Neural cell (in vitro differentiated cells): ENCODE data around the gene TIMM17A. TPM values are rescaled to one million over a fixed set of nuclear protein-coding genes. Genes with fewer than 3 reads are reported as not detected.

ENCODE experiments used
- H2AFZ ChIP-seq: fragments of 200-600, 300-800 bp; sonication (generic), shearing (Covaris generic); 2 replicates; pipeline ENCODE4 v1.6.0; 2014; ENCODE audit warnings: low read depth, mild to moderate bottlenecking, antibody characterized with exemption, low read length, moderate library complexity
- H3F3A ChIP-seq: fragments of 200-600 bp; shearing (Covaris generic); 2 replicates; pipeline ENCODE4 v1.6.1; 2016; ENCODE audit warnings: mild to moderate bottlenecking, moderate library complexity, mixed read lengths, antibody characterized with exemption, low read length; ENCODE audit not compliant: insufficient read depth, poor library complexity, severe bottlenecking
- H3K27ac ChIP-seq: fragments of 200-600, 300-800 bp; sonication (generic), shearing (Covaris generic); 2 replicates; pipeline ENCODE4 v1.5.1; 2014; ENCODE audit warnings: mild to moderate bottlenecking, low read length, moderate library complexity
- H3K27me3 ChIP-seq: fragments of 300-800, 200-600 bp; sonication (generic), shearing (Covaris generic); 2 replicates; pipeline ENCODE4 v1.6.0; 2014; ENCODE audit warnings: mild to moderate bottlenecking, low read depth, low read length, moderate library complexity; ENCODE audit not compliant: insufficient read depth
- H3K36me3 ChIP-seq: fragments of 300-800, 200-600 bp; sonication (generic), shearing (Covaris generic); 2 replicates; pipeline ENCODE4 v1.5.1; 2014; ENCODE audit warnings: mild to moderate bottlenecking, antibody characterized with exemption, low read length, moderate library complexity; ENCODE audit not compliant: insufficient read depth
- H3K4me2 ChIP-seq: fragments of 300-800, 200-600 bp; sonication (generic), shearing (Covaris generic); 2 replicates; pipeline ENCODE4 v1.6.0; 2014; ENCODE audit warnings: mild to moderate bottlenecking, low read length
- H3K4me3 ChIP-seq: fragments of 300-800, 200-600 bp; sonication (generic), shearing (Covaris generic); 2 replicates; pipeline ENCODE4 v1.5.1; 2014; ENCODE audit warnings: mild to moderate bottlenecking, low read length, moderate library complexity
- H3K79me2 ChIP-seq: fragments of 200-600 bp; shearing (Covaris generic); replicated peaks from 2 replicates; pipeline ENCODE4 v1.6.0; 2014; ENCODE audit warnings: mild to moderate bottlenecking, low read length, moderate library complexity; ENCODE audit not compliant: insufficient read depth
- H3K9ac ChIP-seq: fragments of 300-800, 200-600 bp; sonication (generic), shearing (Covaris generic); 2 replicates; pipeline ENCODE4 v1.6.1; 2016; ENCODE audit warnings: mild to moderate bottlenecking, low read length, mixed read lengths
- H3K9me2 ChIP-seq: fragments of 200-600 bp; shearing (Covaris generic); 2 replicates; pipeline ENCODE4 v1.6.1; 2016; ENCODE audit warnings: mild to moderate bottlenecking, low read length, mixed read lengths; ENCODE audit not compliant: insufficient read depth
- H3K9me3 ChIP-seq: fragments of 200-600, 300-800 bp; sonication (generic), shearing (Covaris generic); 2 replicates; pipeline ENCODE4 v1.6.1; 2016; ENCODE audit warnings: mild to moderate bottlenecking, mixed run types, low read length, moderate library complexity, mixed read lengths
- H4K20me1 ChIP-seq: fragments of 200-600 bp; shearing (Covaris generic); 2 replicates; pipeline ENCODE4 v1.6.1; 2016; ENCODE audit warnings: mild to moderate bottlenecking, mixed run types; ENCODE audit not compliant: insufficient read depth
- EP300 ChIP-seq: fragments of 450-650 bp; conservative IDR thresholded peaks from 2 replicates; pipeline ENCODE4 v1.6.1; 2014; ENCODE audit warnings: antibody characterized with exemption, mild to moderate bottlenecking, moderate library complexity; ENCODE audit not compliant: poor library complexity, severe bottlenecking
- EZH2 ChIP-seq: fragments of 200-600, 300-800 bp; shearing (Covaris generic), sonication (generic); IDR thresholded peaks from 2 replicates; pipeline ENCODE4 v1.6.1; 2014; ENCODE audit warnings: antibody characterized with exemption, low read length, borderline replicate concordance, mild to moderate bottlenecking; ENCODE audit not compliant: insufficient read depth, poor library complexity, severe bottlenecking
- MXI1 ChIP-seq: fragments of 450-650 bp; conservative IDR thresholded peaks from 2 replicates; pipeline ENCODE4 v1.6.1; 2014; ENCODE audit warnings: antibody characterized with exemption, mild to moderate bottlenecking; ENCODE audit not compliant: poor library complexity, severe bottlenecking
- POLR2AphosphoS5 ChIP-seq: IDR thresholded peaks from 2 replicates; pipeline ENCODE4 v1.6.1; 2012
- RAD21 ChIP-seq: fragments of 450-650 bp; conservative IDR thresholded peaks from 2 replicates; pipeline ENCODE4 v1.6.1; 2014; ENCODE audit warnings: antibody characterized with exemption, mild to moderate bottlenecking, moderate library complexity
- SMC3 ChIP-seq: fragments of 450-650 bp; conservative IDR thresholded peaks from 2 replicates; pipeline ENCODE4 v1.6.1; 2014; ENCODE audit warnings: antibody characterized with exemption, mild to moderate bottlenecking, moderate library complexity; ENCODE audit not compliant: poor library complexity
- TAF1 ChIP-seq: IDR thresholded peaks from 2 replicates; pipeline ENCODE4 v1.6.1; 2012; ENCODE audit warnings: low read depth
- polyA plus RNA-seq: library from polyadenylated mRNA; depleted of rRNA; stranded (reverse); fragments of >200 nt; gene quantifications from 2 replicates; pipeline ENCODE4 v1.2.3, GENCODE V29; 2014
- TF ChIP-seq, protein P1 (sequence below): fragments of 450-650 bp; IDR thresholded peaks from 2 replicates; pipeline ENCODE4 v1.5.1; 2014; ENCODE audit warnings: antibody characterized with exemption, mild to moderate bottlenecking, moderate library complexity; ENCODE audit not compliant: poor library complexity, severe bottlenecking
- TF ChIP-seq, protein P2 (sequence below): IDR thresholded peaks from 2 replicates; pipeline ENCODE4 v1.6.1; 2012; ENCODE audit warnings: borderline replicate concordance

TIMM17A gene
- polyA plus RNA-seq, 1 donor from 2014 or later, result 91.7 TPM

DNA sequence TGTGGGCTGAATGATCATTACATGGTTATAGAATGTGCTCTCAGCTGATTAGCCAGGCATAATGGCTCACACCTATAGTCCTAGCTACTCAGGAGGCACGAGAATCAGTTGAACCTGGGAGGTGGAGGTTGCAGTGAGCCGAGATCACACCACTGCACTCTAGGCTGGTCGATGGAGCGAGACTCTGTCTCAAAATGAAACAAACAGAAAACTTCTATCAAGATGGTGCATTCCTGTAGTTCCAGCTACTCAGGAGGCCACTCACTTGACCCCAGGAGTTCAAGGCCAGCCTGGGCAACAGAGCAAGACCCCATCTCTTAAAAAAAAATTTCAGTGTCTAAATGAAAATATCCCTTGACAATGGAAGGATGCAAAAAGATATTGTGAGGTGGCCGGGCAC, 10.9 kb downstream of the TIMM17A start:
- no peaks in the 10 kb centered on the region for H3K9me3 ChIP-seq
- no peaks in the 10 kb centered on the region for H3K79me2 ChIP-seq
- H3K9me2 ChIP-seq, result no peaks in the 10 kb centered on the region
- TF ChIP-seq TAF1 (no peak), RAD21 (no peak), EP300 (no peak)
- peaks cover 2% of the 10 kb centered on the region for H4K20me1 ChIP-seq
- H3K27me3 ChIP-seq, result no peaks in the 10 kb centered on the region
- H3K36me3 ChIP-seq, result peaks cover 21% of the 10 kb centered on the region
- H3K27ac ChIP-seq, result no peak overlapping the region
- H3K9ac ChIP-seq, result no peak overlapping the region
- H2AFZ ChIP-seq, result no peak overlapping the region
- H3F3A ChIP-seq, result no peaks in the 10 kb centered on the region
- no peak overlapping the region for H3K4me2 ChIP-seq
- no peak overlapping the region for H3K4me3 ChIP-seq

DNA sequence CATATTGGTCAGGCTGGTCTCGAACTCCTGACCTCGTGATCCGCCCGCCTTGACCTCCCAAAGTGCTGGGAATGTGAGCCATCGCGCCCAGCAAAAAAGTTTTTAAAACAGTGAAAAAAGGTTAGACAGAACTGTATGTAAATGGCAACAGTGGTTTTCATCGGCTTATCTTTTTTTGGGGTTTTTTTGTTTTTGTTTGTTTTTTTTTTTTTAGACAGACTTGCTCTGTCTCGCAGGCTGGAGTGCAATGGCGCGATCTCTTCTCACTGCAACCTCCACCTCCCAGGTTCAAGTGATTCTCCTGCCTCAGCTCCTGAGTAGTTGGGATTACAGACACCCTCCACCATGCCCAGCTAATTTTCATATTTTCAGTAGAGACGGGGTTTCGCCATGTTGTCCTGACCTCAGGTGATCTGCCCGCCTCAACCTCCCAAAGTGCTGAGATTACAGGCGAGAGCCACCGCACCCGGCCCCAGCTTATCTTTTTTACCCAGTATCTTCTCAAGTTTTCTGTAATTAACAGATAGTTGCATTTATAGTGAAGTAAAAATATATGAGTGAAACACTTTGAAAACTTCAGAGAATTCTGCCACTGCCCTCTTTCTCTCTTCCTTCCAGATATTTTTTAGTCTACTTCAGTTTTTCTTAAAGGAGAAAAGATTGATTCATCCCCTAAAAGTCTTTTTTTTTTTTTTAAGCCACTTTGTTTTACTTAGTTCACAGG, 13.1 kb downstream of the TIMM17A start:
- Histone ChIP-seq H3K4me3 (no peak overlapping the region), H3K27ac (no peak overlapping the region), H3K4me2 (no peak overlapping the region), H4K20me1 (peaks cover 2% of the 10 kb centered on the region), H3K9me2 (no peaks in the 10 kb centered on the region), H3K79me2 (no peaks in the 10 kb centered on the region), H3K27me3 (no peaks in the 10 kb centered on the region), H3K36me3 (peaks cover 21% of the 10 kb centered on the region), H3K9me3 (no peaks in the 10 kb centered on the region), H2AFZ (no peak overlapping the region), H3K9ac (no peak overlapping the region), H3F3A (no peaks in the 10 kb centered on the region)
- TF ChIP-seq SMC3 (no peak), MXI1 (no peak), RAD21 (no peak), EP300 (no peak), EZH2 (no peak), POLR2AphosphoS5 (no peak), TAF1 (no peak)
- TF ChIP-seq, protein P1, sequence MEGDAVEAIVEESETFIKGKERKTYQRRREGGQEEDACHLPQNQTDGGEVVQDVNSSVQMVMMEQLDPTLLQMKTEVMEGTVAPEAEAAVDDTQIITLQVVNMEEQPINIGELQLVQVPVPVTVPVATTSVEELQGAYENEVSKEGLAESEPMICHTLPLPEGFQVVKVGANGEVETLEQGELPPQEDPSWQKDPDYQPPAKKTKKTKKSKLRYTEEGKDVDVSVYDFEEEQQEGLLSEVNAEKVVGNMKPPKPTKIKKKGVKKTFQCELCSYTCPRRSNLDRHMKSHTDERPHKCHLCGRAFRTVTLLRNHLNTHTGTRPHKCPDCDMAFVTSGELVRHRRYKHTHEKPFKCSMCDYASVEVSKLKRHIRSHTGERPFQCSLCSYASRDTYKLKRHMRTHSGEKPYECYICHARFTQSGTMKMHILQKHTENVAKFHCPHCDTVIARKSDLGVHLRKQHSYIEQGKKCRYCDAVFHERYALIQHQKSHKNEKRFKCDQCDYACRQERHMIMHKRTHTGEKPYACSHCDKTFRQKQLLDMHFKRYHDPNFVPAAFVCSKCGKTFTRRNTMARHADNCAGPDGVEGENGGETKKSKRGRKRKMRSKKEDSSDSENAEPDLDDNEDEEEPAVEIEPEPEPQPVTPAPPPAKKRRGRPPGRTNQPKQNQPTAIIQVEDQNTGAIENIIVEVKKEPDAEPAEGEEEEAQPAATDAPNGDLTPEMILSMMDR, result no peak
- TF ChIP-seq, protein P2, sequence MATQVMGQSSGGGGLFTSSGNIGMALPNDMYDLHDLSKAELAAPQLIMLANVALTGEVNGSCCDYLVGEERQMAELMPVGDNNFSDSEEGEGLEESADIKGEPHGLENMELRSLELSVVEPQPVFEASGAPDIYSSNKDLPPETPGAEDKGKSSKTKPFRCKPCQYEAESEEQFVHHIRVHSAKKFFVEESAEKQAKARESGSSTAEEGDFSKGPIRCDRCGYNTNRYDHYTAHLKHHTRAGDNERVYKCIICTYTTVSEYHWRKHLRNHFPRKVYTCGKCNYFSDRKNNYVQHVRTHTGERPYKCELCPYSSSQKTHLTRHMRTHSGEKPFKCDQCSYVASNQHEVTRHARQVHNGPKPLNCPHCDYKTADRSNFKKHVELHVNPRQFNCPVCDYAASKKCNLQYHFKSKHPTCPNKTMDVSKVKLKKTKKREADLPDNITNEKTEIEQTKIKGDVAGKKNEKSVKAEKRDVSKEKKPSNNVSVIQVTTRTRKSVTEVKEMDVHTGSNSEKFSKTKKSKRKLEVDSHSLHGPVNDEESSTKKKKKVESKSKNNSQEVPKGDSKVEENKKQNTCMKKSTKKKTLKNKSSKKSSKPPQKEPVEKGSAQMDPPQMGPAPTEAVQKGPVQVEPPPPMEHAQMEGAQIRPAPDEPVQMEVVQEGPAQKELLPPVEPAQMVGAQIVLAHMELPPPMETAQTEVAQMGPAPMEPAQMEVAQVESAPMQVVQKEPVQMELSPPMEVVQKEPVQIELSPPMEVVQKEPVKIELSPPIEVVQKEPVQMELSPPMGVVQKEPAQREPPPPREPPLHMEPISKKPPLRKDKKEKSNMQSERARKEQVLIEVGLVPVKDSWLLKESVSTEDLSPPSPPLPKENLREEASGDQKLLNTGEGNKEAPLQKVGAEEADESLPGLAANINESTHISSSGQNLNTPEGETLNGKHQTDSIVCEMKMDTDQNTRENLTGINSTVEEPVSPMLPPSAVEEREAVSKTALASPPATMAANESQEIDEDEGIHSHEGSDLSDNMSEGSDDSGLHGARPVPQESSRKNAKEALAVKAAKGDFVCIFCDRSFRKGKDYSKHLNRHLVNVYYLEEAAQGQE, result no peak
